Small intestine (tissue), 7 donors: Measurements from ENCODE around the gene GPR171. TPM values are rescaled to one million over a fixed set of nuclear protein-coding genes. Genes with fewer than 3 reads are reported as not detected.

Source experiments
- DNase-seq, 2 donors: peaks; one replicate each; pipeline versions ENCODE4 v3.0.0 to v3.0.0-alpha.2; 2013
- FAIRE-seq: peaks from 2 replicates; lab custom pipeline; 2012; peaks lifted over from hg19 to GRCh38; lab: Jason Lieb, UNC
- H3K27ac ChIP-seq, 3 donors: one replicate each; pipeline ENCODE4 v1.5.1; 2013; ENCODE audit warnings: low read length in 2 of 3, mild to moderate bottlenecking in 2 of 3, control low read depth in 1 of 3, inconsistent platforms in 1 of 3, low read depth in 1 of 3, moderate library complexity in 1 of 3
- H3K27me3 ChIP-seq, 3 donors: one replicate each; pipeline ENCODE4 v1.6.1; 2013; ENCODE audit warnings: low read length in 3 of 3, inconsistent platforms in 1 of 3; ENCODE audit not compliant: control insufficient read depth in 3 of 3, insufficient read depth in 3 of 3
- H3K36me3 ChIP-seq, 3 donors: one replicate each; pipeline ENCODE4 v1.6.1; 2013; ENCODE audit warnings: low read length in 3 of 3, inconsistent platforms in 1 of 3, low read depth in 1 of 3, mild to moderate bottlenecking in 1 of 3, moderate library complexity in 1 of 3; ENCODE audit not compliant: control insufficient read depth in 3 of 3, insufficient read depth in 2 of 3
- H3K4me1 ChIP-seq, 3 donors: one replicate each; pipeline ENCODE4 v1.6.1; 2013; ENCODE audit warnings: low read length in 2 of 3, inconsistent platforms in 1 of 3, low read depth in 1 of 3, mild to moderate bottlenecking in 1 of 3, moderate library complexity in 1 of 3; ENCODE audit not compliant: control insufficient read depth in 3 of 3, insufficient read depth in 2 of 3
- H3K4me3 ChIP-seq, 3 donors: one replicate each; pipeline ENCODE4 v1.5.1; 2013; ENCODE audit warnings: low read length in 3 of 3, control low read depth in 1 of 3, inconsistent platforms in 1 of 3, low read depth in 1 of 3, mild to moderate bottlenecking in 1 of 3, moderate library complexity in 1 of 3
- H3K9me3 ChIP-seq, 2 donors: one replicate each; pipeline ENCODE4 v1.6.1; 2013; ENCODE audit warnings: low read depth in 1 of 2, low read length in 1 of 2; ENCODE audit not compliant: control insufficient read depth in 2 of 2, insufficient read depth in 1 of 2
- WGBS, 3 donors: extraction: QIAGEN DNeasy Blood & Tissue Kit; methylation state at CpG; one replicate each; pipeline ENCODE4 v1.1.7; 2013; 5-methylcytosine and 5-hydroxymethylcytosine counted together
- polyA plus RNA-seq, 4 donors: library from polyadenylated mRNA; stranded (reverse) in 3 of 4; unstranded in 1 of 4; fragments of 200-250 nt in 3 of 4; fragments of 120-200 nt in 1 of 4; gene quantifications; one replicate each; pipeline versions ENCODE4 v1.2.1 to v1.2.3, GENCODE V29; 2013
- donor health status: healthy with polysubstance abuse.
- donor health status: control.
- donor health status: control.
- donor health status: Bipolar disorder and iron deficiency.
- donor health status: healthy.

GPR171 gene
- polyA plus RNA-seq, 4 donors: 1.6 to 3.5 (median 2.2) TPM

GRCh38 chr3:151230646-151231045 is 27.6 kb upstream of the GPR171 start:
- Histone ChIP-seq H3K4me3 (no peak overlapping the region), H3K27ac (peak overlapping the region in 1 of 3 donors; percentile 34), H3K36me3 (no peaks in the 10 kb centered on the region), H3K27me3 (no peaks in the 10 kb centered on the region), H3K9me3 (no peaks in the 10 kb centered on the region), H3K4me1 (peaks cover 0 to 6% (median 0%) of the 10 kb centered on the region in 3 donors)
- 17 to 22% (median 22%) methylated on average over 4 of the region's 4 CpGs for WGBS, 3 donors
- DNase-seq (peak; percentile 14 to 24), FAIRE-seq (no peak)

- peaks cover 0 to 6% (median 0%) of the 10 kb centered on the region in 3 donors for H3K4me1 ChIP-seq
- H3K36me3 ChIP-seq: no peaks in the 10 kb centered on the region
- H3K27ac ChIP-seq: peak overlapping the region in 1 of 3 donors; percentile 51
- 57 to 86% (median 77%) methylated on average over 1 of the region's 1 CpG for WGBS, 3 donors
- no peaks in the 10 kb centered on the region for H3K9me3 ChIP-seq
- DNase-seq (no peak), FAIRE-seq (no peak)
- no peak overlapping the region for H3K4me3 ChIP-seq
- H3K27me3 ChIP-seq: no peaks in the 10 kb centered on the region
These were observed 25.6 kb upstream of the GPR171 start for GRCh38 chr3:151228666-151229040.

GRCh38 chr3:151227807-151228665 is 25.0 kb upstream of the GPR171 start:
- Histone ChIP-seq H3K9me3 (no peaks in the 10 kb centered on the region), H3K27ac (peak overlapping the region in 1 of 3 donors; percentile 51), H3K36me3 (no peaks in the 10 kb centered on the region), H3K4me3 (no peak overlapping the region), H3K27me3 (no peaks in the 10 kb centered on the region), H3K4me1 (peaks cover 0 to 6% (median 0%) of the 10 kb centered on the region in 3 donors)
- 38 to 42% (median 40%) methylated on average over 9 of the region's 9 CpGs for WGBS, 3 donors
- FAIRE-seq: no peak
- peak; percentile 77 to 86 for DNase-seq

GRCh38 chr3:151227266-151227806 is 24.3 kb upstream of the GPR171 start:
- no peak overlapping the region for H3K4me3 ChIP-seq
- no peaks in the 10 kb centered on the region for H3K27me3 ChIP-seq
- H3K9me3 ChIP-seq: no peaks in the 10 kb centered on the region
- 71 to 78% (median 78%) methylated on average over 6 of the region's 6 CpGs for WGBS, 3 donors
- FAIRE-seq: no peak
- no peaks in the 10 kb centered on the region for H3K36me3 ChIP-seq
- H3K27ac ChIP-seq: peak overlapping the region in 1 of 3 donors; percentile 22
- H3K4me1 ChIP-seq: peaks cover 0 to 6% (median 0%) of the 10 kb centered on the region in 3 donors
- no peak for DNase-seq

GRCh38 chr3:151226825-151227224 is 23.8 kb upstream of the GPR171 start:
- no peaks in the 10 kb centered on the region for H3K27me3 ChIP-seq
- no peaks in the 10 kb centered on the region for H3K36me3 ChIP-seq
- FAIRE-seq (no peak), DNase-seq (no peak)
- peak overlapping the region in 1 of 3 donors; percentile 4 for H3K4me3 ChIP-seq
- H3K4me1 ChIP-seq: peaks cover 0 to 6% (median 0%) of the 10 kb centered on the region in 3 donors
- peaks cover 0 to 2% of the 10 kb centered on the region in 2 donors for H3K9me3 ChIP-seq
- peak overlapping the region in 1 of 3 donors; percentile 44 for H3K27ac ChIP-seq
- 86 to 93% (median 89%) methylated on average over 5 of the region's 5 CpGs for WGBS, 3 donors

GRCh38 chr3:151226088-151226563 is 23.1 kb upstream of the GPR171 start:
- no peak overlapping the region for H3K4me3 ChIP-seq
- WGBS, 3 donors: 47 to 54% (median 51%) methylated on average over 4 of the region's 4 CpGs
- FAIRE-seq: no peak

GRCh38 chr3:151225040-151225975 is 22.3 kb upstream of the GPR171 start:
- H3K27me3 ChIP-seq: no peaks in the 10 kb centered on the region
- H3K36me3 ChIP-seq: peaks cover 0 to 3% (median 0%) of the 10 kb centered on the region in 3 donors
- no peak overlapping the region for H3K27ac ChIP-seq
- no peak overlapping the region for H3K4me3 ChIP-seq
- FAIRE-seq (no peak), DNase-seq (no peak)
- H3K4me1 ChIP-seq: peaks cover 0 to 6% (median 0%) of the 10 kb centered on the region in 3 donors
- WGBS, 3 donors: 79 to 86% (median 80%) methylated on average over 9 of the region's 9 CpGs
- H3K9me3 ChIP-seq: peaks cover 0 to 8% of the 10 kb centered on the region in 2 donors

More at GRCh38 chr3:151226088-151226563, 23.1 kb upstream of the GPR171 start:
- DNase-seq: no peak
- Histone ChIP-seq H3K27me3 (no peaks in the 10 kb centered on the region), H3K9me3 (peaks cover 0 to 8% of the 10 kb centered on the region in 2 donors), H3K36me3 (peaks cover 0 to 3% (median 0%) of the 10 kb centered on the region in 3 donors), H3K27ac (no peak overlapping the region), H3K4me1 (peaks cover 0 to 6% (median 0%) of the 10 kb centered on the region in 3 donors)
